H1 (cell line): ENCODE data around the gene SEPTIN7. TPM values are rescaled to one million over a fixed set of nuclear protein-coding genes. Genes with fewer than 3 reads are reported as not detected.

ENCODE experiments used
- polyA plus RNA-seq, 7 experiments: library from polyadenylated mRNA; depleted of rRNA in 3 of 7; stranded (reverse) in 5 of 7; unstranded in 2 of 7; fragments of >200 nt in 5 of 7; fragments of 200-250 nt in 2 of 7; gene quantifications; 1 replicate in 5 of 7; 2 replicates in 1 of 7; 4 replicates in 1 of 7; pipeline versions ENCODE4 v1.2.1 to v1.2.3, GENCODE V29; 2011 to 2013; ENCODE audit warnings: missing spikeins in 2 of 7, mixed read lengths in 2 of 7
- total RNA-seq: library from RNA; stranded (reverse); fragmentation: NEBNext Ultra II Directional; extraction: Animal tissue kit (Norgen Biotek cat#: 25700); gene quantifications from 2 replicates; pipeline ENCODE4 v1.2.1, GENCODE V29; 2021

Gene SEPTIN7
- total and polyA plus RNA-seq, 2 of the 8 experiments (the other 6 are each of a cell fraction or from before 2014, with no cell fraction given), result 85.3 to 183 TPM

Other genes starting within 250 kb of the SEPTIN7 start
- 15.6 and 18.3 TPM in 2 replicates for gene HERPUD2, start 105.9 kb upstream of the SEPTIN7 start, total RNA-seq
- gene HERPUD2, start 105.9 kb upstream of the SEPTIN7 start, polyA plus RNA-seq (2011; rRNA removed), result 27.3 and 28.7 TPM in 2 replicates